ENCODE data around the gene DNAH2. TPM values are rescaled to one million over a fixed set of nuclear protein-coding genes. Genes with fewer than 3 reads are reported as not detected.
A peak's percentile ranks its signal among the peaks of the same experiment; 100 is the strongest.

Gene DNAH2
- total and polyA plus RNA-seq, 2 of the 8 experiments (the other 6 are each of a cell fraction or from before 2014, with no cell fraction given): 0.13 to 0.18 TPM

GRCh38 chr17:7851438-7852261 is 134.1 kb downstream of the DNAH2 start (continued):
- peak; percentile 89 to 96 (median 96) for TF ChIP-seq CTCF (IDR thresholded peaks at IDR 0.05; ENCODE audit: control extremely low read depth in 1 of 3, insufficient read depth in 1 of 3, low read depth in 1 of 3, low read length in 3 of 3)
- no peak for TF ChIP-seq TAF1 (IDR thresholded peaks at IDR 0.05; ENCODE audit: low read depth, low read length)
- peak; percentile 82 for TF ChIP-seq KDM4A (IDR thresholded peaks at IDR 0.05; ENCODE audit: low read depth, low read length, severe bottlenecking)
- TF ChIP-seq, protein P1, sequence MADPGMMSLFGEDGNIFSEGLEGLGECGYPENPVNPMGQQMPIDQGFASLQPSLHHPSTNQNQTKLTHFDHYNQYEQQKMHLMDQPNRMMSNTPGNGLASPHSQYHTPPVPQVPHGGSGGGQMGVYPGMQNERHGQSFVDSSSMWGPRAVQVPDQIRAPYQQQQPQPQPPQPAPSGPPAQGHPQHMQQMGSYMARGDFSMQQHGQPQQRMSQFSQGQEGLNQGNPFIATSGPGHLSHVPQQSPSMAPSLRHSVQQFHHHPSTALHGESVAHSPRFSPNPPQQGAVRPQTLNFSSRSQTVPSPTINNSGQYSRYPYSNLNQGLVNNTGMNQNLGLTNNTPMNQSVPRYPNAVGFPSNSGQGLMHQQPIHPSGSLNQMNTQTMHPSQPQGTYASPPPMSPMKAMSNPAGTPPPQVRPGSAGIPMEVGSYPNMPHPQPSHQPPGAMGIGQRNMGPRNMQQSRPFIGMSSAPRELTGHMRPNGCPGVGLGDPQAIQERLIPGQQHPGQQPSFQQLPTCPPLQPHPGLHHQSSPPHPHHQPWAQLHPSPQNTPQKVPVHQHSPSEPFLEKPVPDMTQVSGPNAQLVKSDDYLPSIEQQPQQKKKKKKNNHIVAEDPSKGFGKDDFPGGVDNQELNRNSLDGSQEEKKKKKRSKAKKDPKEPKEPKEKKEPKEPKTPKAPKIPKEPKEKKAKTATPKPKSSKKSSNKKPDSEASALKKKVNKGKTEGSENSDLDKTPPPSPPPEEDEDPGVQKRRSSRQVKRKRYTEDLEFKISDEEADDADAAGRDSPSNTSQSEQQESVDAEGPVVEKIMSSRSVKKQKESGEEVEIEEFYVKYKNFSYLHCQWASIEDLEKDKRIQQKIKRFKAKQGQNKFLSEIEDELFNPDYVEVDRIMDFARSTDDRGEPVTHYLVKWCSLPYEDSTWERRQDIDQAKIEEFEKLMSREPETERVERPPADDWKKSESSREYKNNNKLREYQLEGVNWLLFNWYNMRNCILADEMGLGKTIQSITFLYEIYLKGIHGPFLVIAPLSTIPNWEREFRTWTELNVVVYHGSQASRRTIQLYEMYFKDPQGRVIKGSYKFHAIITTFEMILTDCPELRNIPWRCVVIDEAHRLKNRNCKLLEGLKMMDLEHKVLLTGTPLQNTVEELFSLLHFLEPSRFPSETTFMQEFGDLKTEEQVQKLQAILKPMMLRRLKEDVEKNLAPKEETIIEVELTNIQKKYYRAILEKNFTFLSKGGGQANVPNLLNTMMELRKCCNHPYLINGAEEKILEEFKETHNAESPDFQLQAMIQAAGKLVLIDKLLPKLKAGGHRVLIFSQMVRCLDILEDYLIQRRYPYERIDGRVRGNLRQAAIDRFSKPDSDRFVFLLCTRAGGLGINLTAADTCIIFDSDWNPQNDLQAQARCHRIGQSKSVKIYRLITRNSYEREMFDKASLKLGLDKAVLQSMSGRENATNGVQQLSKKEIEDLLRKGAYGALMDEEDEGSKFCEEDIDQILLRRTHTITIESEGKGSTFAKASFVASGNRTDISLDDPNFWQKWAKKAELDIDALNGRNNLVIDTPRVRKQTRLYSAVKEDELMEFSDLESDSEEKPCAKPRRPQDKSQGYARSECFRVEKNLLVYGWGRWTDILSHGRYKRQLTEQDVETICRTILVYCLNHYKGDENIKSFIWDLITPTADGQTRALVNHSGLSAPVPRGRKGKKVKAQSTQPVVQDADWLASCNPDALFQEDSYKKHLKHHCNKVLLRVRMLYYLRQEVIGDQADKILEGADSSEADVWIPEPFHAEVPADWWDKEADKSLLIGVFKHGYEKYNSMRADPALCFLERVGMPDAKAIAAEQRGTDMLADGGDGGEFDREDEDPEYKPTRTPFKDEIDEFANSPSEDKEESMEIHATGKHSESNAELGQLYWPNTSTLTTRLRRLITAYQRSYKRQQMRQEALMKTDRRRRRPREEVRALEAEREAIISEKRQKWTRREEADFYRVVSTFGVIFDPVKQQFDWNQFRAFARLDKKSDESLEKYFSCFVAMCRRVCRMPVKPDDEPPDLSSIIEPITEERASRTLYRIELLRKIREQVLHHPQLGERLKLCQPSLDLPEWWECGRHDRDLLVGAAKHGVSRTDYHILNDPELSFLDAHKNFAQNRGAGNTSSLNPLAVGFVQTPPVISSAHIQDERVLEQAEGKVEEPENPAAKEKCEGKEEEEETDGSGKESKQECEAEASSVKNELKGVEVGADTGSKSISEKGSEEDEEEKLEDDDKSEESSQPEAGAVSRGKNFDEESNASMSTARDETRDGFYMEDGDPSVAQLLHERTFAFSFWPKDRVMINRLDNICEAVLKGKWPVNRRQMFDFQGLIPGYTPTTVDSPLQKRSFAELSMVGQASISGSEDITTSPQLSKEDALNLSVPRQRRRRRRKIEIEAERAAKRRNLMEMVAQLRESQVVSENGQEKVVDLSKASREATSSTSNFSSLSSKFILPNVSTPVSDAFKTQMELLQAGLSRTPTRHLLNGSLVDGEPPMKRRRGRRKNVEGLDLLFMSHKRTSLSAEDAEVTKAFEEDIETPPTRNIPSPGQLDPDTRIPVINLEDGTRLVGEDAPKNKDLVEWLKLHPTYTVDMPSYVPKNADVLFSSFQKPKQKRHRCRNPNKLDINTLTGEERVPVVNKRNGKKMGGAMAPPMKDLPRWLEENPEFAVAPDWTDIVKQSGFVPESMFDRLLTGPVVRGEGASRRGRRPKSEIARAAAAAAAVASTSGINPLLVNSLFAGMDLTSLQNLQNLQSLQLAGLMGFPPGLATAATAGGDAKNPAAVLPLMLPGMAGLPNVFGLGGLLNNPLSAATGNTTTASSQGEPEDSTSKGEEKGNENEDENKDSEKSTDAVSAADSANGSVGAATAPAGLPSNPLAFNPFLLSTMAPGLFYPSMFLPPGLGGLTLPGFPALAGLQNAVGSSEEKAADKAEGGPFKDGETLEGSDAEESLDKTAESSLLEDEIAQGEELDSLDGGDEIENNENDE (IDR thresholded peaks at IDR 0.05; ENCODE audit: insufficient replicate concordance, low read length): no peak
- no peak for TF ChIP-seq SP2 (IDR thresholded peaks at IDR 0.05; ENCODE audit: low read length)
- TF ChIP-seq FOSL1 (IDR thresholded peaks at IDR 0.05; ENCODE audit: insufficient read depth, low read depth, low read length): no peak
- TF ChIP-seq, protein P2, sequence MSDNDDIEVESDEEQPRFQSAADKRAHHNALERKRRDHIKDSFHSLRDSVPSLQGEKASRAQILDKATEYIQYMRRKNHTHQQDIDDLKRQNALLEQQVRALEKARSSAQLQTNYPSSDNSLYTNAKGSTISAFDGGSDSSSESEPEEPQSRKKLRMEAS (IDR thresholded peaks at IDR 0.05): peak; percentile 84
